ENCODE data around the gene SOCS4.
"Not testable (repeated sequence)": the region's sequence is repeated elsewhere in the genome, so short reads cannot be mapped to it uniquely, and the experiment has no call there.

Gene SOCS4

DNA sequence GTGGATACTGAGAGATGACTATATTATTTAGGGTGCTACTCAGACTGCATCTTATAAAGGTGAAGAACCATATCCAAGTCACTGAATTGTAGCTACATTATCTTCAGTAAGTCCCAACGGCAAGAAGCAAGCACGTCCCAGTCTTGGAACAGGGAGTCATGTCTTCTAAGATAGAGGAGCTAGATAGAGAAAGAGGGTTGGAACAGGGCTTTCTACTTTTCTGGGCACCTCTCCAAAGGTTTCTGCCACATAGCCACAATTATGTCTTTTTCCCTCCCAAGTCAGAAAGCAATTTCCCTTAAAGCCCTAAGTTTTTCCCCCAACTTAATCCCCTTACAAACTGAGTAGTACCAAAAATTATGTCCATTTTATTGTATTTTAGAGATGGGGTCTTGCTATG lies 46.8 kb downstream of the SOCS4 start:
- no peak overlapping the region for H3K4me3 ChIP-seq (ENCODE audit: low read depth, low read length)
- TF ChIP-seq CTCF (IDR thresholded peaks at IDR 0.05; ENCODE audit: borderline replicate concordance, insufficient read depth, low read depth, low read length) = no peak

GRCh38 chr14:55074662-55075061 lies 47.6 kb downstream of the SOCS4 start:
- no peak for TF ChIP-seq CTCF (IDR thresholded peaks at IDR 0.05; ENCODE audit: borderline replicate concordance, insufficient read depth, low read depth, low read length)
- no peak overlapping the region for H3K4me3 ChIP-seq (ENCODE audit: low read depth, low read length)

- H3K4me3 ChIP-seq (ENCODE audit: low read depth, low read length) = no peak overlapping the region
These were observed 48.7 kb downstream of the SOCS4 start for GRCh38 chr14:55075628-55076175.

GRCh38 chr14:55077170-55078151 lies 50.4 kb downstream of the SOCS4 start:
- no peak overlapping the region for H3K4me3 ChIP-seq (ENCODE audit: low read depth, low read length)
- no peak for TF ChIP-seq CTCF (IDR thresholded peaks at IDR 0.05; ENCODE audit: borderline replicate concordance, insufficient read depth, low read depth, low read length)

More at GRCh38 chr14:55075628-55076175, 48.7 kb downstream of the SOCS4 start:
- no peak for TF ChIP-seq CTCF (IDR thresholded peaks at IDR 0.05; ENCODE audit: borderline replicate concordance, insufficient read depth, low read depth, low read length)

DNA sequence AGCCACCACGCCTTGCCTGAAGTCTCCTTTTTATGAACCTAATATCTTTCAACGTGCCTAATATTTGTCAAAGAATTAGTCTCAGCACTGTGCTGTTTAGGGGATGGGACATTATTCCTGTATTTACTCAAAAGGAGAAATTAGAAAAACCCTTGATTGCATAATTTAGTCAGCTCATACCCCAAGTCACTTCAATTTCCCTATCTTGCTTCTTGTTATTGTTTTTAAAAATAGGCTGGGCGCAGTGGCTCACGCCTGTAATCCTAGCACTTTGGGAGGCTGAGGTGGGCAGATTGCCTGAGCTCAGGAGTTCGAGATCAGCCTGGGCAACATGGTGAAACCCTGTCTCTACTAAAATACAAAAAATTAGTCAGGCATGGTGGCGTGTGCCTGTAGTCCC lies 52.9 kb downstream of the SOCS4 start:
- H3K4me3 ChIP-seq (ENCODE audit: low read depth, low read length) = not testable (repeated sequence)

- H3K4me3 ChIP-seq (ENCODE audit: low read depth, low read length) = no peak overlapping the region
- no peak for TF ChIP-seq CTCF (IDR thresholded peaks at IDR 0.05; ENCODE audit: borderline replicate concordance, insufficient read depth, low read depth, low read length)
These were observed 57.5 kb downstream of the SOCS4 start for GRCh38 chr14:55084401-55085059.

DNA sequence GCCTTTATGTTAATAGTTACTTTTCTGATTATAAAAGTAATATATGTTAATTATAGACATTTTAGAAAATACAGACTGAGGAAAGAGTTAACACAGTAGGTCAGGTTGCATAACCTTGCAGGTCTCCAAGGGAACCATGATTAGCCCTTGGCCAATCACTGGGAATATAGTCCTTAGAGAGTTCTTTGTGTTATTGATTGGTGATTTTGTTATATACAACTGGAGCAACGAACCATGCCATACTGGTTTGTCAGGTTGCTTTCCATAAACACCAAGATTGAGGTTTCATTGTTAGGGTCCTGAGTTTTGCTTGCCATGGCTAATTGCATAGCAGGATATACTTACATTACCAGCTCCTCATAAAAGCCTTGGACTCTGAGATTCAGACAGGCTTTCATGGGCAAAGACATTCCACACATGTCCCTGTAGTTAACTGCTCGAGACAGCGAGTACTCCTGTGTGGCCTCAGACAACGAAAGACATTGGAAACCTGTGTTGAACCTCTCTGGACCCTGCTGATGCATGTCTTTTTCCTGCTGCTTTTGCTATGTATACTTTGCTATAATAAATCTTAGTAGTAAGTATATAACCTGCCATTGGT lies 58.1 kb downstream of the SOCS4 start:
- no peak overlapping the region for H3K4me3 ChIP-seq (ENCODE audit: low read depth, low read length)

More for the DNA sequence above, 58.1 kb downstream of the SOCS4 start:
- TF ChIP-seq CTCF (IDR thresholded peaks at IDR 0.05; ENCODE audit: borderline replicate concordance, insufficient read depth, low read depth, low read length) = no peak
